HG02970 (cell line): ENCODE measurements around the gene ZNF555.
"Not testable (repeated sequence)": the region's sequence is repeated elsewhere in the genome, so short reads cannot be mapped to it uniquely, and the experiment has no call there.

Source experiments
- ATAC-seq: cut with Tn5 transposase; IDR thresholded peaks from one replicate; pipeline ENCODE4 v1.9.1; 2021; ENCODE audit warnings: mild to moderate bottlenecking, moderate library complexity, moderate number of reproducible peaks; ENCODE audit not compliant: unreplicated experiment, low FRiP score

ZNF555 gene

DNA sequence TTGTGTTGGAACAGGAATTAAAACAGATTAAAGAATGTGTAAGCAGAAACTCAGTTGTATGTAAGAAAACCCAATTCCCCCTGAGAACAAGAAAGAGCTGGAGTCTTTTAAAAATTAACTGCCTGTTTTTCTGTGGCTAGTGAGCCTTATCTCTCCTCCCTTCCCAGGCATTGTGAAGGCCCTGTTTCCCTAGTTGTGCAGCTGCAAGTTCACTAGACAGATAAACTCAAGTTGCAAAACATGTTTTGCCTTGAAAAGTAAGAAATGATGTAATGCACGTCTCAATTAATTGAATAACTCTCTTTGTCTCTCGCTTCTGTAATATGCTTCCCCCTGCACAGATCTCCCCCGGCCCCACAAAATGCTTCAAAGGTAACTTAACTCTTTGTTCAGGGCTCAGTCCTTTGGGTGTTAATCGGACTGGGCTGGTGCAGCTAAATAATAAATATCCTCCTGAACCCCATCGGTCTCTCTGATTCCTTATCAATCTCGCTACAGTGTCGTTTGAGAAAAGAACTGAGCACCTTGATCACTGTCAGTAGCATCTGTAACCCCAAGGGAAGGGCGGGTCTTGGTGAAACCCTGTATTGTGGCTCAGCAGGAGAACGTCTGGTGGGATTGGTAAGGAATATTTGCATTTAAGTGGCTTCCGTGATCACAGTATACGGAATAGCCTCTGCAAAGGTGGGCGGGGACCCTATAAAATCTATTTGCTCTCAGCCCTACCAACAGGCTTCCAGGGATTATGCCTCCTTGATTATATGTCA lies 24.2 kb downstream of the ZNF555 start:
- ATAC-seq = no peak

DNA sequence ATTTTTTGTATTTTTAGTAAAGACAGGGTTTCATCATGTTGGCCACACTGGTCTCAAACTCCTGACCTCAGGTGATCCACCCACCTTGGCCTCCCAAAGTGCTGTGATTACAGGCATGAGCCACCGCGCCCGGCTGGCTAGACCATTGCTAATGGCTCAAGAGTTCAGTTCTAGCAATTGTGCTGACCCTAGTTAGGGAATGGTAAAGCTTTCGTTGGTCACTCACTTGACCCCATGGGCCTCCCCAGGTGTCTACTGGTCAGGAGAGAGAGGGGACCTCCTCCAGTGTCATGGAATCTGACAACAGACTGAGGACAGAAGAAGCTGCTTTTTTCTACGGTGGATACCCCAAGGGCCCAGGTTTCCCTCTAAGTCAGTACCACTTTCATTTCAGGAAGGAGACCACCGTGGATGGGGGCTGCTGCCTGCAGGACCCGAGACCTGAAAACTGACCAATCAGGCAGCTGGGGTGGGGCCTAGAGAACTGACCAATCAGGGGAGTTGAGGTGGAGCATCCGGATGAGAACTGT lies 25.3 kb downstream of the ZNF555 start:
- no peak for ATAC-seq

DNA sequence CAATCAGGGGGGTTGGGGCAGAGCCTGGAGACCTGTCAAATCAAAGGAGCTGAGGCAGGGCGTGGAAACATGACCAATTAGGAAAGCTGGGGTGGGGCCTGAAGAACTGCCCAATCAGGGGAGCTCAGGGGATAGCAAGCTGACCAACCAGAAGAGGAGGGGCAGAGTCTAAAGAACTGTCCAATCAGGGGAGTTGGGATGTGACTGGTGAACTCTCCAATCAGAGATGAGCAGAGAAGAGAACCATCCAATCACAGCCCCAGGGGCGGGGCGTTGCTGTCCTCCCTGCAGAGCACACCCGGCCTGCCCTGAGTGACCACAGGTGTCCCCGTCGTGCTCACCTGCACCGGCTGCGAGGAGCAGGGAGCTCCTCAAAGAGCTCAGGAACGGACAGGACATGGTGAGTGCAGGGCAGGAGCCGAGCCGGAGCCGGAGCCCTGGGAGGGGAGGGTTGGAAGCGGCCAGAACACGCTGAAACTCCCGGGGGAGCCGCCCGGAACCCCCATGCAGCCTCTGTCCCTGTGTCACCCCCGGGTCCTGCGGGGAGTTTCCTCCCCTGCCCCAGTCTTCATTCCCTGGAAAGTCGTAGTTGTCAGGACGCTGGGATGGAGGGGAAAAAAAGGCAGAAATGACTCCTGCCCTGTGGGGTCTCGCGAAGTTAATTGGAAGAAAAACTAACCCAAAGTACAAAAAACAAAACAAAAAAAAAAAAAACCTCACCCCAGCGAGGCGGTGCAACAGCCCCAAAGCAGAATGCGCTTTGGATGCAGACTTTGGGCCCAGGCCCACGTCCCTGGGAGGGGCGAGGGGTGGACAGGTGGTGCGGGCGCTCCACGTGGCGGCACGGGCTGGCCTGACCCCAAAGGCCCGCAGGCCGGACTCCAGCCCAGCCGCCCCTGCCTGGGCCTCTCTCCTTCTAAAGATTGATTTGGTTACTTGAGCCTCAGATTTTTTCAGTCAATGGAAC lies 26.0 kb downstream of the ZNF555 start, which contains the start of gene ZNF556:
ZNF556 (plus strand) TSS at position 311 of the 967 bp plus-strand sequence; CDS start at position 398, 87 bp downstream.
- no peak for ATAC-seq

DNA sequence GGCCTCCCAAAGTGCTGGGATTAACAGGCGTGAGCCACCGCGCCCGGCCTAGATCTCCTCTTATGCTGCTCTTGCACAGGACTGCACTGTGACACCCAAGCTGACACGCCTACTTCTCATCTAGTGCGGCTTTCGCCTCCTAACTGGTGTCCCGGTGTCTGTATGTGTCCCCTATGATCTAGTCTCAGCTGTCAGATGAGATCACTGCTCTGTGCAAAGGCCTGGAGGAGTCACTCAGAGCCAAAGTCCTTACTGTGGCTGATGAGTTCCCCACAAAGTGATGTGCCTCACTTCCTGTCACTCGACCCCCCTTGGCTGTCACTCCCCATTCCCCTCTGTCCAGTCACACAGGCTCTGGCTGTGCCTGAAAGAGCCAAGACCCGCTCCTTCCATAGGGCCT lies 28.3 kb downstream of the ZNF555 start:
- no peak for ATAC-seq

DNA sequence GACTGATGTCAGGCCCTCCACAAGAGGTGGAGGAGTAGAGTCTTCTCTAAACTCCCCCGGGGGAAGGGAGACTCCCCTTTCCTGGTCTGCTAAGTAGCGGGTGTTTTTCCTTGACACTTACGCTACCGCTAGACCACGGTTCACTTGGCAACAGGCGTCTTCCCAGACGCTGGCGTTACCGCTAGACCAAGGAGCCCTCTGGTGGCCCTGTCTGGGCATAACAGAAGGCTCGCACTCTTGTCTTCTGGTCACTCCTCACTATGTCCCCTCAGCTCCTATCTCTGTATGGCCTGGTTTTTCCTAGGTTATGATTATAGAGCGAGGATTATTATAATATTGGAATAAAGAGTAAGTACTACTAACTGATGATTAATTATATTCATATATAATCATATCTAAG lies 30.9 kb downstream of the ZNF555 start:
- ATAC-seq = not testable (repeated sequence)

DNA sequence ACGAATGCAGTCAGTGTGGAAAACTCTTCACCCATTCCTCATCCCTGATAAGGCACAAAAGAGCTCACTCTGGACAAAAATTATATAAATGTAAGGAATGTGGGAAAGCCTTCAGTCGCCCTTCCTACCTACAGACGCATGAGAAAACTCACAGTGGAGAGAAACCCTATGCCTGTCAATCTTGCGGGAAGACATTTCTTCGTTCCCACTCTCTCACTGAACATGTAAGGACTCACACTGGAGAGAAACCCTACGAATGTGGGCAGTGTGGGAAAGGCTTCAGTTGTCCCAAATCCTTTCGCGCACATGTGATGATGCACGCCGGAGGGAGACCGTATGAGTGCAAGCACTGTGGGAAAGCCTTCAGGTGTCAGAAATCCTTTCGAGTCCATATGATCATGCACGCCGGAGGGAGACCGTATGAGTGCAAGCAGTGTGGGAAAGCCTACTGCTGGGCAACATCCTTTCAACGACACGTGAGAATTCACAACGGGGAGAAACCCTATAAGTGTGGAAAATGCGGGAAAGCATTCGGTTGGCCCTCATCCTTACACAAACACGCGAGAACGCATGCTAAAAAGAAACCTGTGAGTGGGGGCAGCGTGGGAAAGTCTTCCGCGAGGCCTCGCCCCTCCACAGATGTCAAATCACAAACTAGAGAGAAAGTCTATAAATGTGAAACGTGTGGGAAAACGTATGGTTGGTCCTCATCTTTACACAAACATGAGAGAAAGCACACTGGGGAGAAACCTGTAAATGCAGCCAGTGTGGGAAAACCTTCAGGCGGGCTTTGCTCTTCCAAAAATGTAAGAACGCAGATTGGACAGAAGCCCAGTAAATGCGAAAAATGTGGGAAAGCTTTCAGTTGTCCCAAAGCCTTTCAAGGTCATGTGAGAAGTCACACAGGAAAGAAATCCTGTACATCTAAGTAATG lies 36.4 kb downstream of the ZNF555 start:
- ATAC-seq = no peak

DNA sequence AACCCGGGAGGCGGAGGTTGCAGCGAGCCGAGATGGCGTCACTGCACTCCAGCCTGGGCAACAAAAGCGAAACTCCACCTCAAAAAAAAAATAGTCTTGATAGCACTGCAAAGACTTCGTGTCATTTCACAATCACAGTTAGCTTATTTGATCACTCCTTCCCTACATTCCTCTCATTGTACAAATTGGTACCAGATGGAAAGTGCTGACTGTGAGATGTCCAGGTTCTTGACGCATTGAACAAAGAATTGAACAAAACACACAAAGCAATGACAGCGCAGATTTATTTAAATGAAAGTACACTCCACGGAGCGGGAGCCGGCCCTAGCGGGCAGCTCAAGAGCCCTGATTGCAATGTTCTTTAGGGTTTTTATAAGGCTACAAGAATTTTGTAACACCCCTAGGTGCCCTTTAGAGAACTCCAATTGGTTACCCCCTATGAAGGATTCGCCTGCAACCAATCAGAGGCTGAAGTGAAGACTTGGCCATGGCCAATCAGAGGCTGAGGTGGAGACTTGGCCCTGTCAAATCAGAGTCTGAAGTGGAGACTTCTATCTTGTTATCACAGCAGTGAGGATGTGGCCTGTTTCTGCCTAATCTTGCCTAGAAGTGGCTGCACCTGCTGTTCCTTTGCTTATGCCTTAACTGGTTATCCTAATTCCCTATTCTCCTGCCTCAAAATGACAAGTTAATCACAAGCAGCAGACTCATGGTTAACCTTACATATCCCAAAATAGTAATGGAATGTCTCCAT lies 42.6 kb downstream of the ZNF555 start:
- no peak for ATAC-seq

DNA sequence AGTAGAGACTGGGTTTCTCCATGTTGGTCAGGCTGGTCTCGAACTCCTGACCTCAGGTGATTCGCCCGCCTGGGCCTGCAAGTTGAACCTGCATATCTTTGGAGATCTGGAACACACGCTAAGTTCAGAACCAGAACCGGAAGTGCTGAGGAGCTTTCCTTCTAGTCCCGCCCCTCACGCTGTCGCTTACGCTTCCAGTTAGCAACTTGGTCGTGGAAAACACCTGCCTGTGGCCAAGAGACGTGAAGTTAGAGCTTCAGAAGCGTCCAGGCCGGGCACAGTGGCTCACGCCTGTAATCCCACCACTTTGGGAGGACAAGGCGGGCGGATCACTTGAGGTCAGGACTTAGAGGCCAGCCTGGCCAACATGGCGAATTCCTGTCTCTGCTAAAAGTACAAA lies 44.5 kb downstream of the ZNF555 start:
- ATAC-seq = no peak

DNA sequence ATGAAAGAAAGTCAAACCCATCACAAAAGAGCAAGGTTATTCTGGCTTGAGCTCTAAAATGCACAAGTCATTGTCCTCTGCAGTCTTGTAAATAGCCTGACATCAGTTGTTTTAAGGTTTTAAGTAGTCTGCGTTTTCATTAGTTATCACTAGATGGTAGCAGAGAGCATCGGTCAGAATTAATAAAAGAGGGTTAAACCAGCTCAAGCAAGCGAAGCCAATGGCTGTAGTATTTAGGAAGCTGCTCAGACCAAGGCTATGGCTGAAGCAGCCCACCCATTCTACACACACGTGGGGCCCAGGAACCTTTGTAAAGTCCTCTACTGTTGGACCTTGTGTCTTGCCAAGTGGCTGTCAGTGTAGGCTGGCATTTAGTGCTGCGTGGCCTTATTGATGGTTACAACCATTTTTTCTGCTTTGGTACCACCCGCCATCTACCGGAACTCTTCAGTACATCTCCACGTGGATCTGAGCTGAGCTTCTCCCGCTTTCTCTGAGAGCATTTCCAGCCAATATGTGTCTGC lies 46.2 kb downstream of the ZNF555 start:
- no peak for ATAC-seq

DNA sequence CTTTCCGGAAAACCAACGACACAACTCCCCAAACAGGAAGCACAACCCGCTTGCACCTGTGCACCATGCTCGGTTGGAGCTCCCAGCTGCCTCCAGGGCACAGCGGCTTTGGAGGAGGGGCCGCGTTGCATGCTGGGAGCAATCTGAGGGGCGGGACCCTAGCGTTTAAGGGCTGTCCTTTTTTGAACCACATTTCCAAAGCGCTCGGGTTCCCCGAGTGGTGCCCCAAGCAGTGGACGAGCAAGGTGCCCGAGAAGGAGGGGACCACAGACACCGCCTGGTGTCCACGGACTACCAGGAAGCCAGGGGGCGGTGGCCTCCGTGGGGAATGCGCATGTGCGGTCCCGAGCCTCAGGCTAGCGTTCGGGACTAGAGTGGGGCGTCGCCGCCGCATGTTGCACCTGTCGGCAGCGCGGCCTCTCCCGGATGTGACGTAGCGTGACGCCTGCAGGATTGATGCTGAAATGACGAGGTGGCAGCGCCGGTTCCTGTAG lies 47.5 kb downstream of the ZNF555 start:
- ATAC-seq = no peak

DNA sequence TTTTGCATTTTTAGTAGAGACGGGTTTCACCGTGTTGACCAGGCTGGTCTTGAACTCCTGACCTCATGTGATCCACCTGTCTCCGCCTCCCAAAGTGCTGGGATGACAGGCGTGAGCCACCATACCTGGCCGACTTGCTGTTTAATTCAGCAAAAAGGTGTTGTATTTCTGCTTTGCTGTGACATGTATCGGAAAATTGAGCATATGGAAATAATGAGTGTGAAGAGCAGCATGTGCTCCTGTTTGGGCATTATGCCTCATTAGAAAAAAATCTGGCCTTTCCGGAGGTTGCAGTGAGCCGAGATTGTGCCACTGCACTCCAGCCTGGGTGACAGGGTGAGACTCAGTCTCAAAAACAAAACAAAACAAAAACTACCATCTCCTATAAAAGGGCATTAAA lies 49.3 kb downstream of the ZNF555 start:
- not testable (repeated sequence) for ATAC-seq

DNA sequence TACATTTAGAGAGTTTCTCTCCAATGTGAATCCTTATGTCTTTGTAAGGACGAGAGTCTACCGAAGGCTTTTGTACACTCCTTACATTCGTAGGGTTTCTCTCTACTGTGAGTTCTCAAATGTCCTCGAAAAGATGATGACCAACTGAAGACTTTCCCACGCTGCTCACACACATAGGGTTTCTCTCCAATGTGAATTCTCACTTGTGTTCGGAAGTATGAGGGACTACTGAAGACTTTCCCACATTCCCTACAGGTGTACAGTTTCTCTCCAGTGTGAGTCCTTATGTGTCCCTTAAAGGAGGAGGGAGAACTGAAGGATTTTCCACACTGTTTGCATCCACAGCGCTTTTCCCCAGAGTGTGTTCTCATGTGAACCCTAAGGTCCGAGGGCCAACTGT lies 55.4 kb downstream of the ZNF555 start:
- no peak for ATAC-seq

DNA sequence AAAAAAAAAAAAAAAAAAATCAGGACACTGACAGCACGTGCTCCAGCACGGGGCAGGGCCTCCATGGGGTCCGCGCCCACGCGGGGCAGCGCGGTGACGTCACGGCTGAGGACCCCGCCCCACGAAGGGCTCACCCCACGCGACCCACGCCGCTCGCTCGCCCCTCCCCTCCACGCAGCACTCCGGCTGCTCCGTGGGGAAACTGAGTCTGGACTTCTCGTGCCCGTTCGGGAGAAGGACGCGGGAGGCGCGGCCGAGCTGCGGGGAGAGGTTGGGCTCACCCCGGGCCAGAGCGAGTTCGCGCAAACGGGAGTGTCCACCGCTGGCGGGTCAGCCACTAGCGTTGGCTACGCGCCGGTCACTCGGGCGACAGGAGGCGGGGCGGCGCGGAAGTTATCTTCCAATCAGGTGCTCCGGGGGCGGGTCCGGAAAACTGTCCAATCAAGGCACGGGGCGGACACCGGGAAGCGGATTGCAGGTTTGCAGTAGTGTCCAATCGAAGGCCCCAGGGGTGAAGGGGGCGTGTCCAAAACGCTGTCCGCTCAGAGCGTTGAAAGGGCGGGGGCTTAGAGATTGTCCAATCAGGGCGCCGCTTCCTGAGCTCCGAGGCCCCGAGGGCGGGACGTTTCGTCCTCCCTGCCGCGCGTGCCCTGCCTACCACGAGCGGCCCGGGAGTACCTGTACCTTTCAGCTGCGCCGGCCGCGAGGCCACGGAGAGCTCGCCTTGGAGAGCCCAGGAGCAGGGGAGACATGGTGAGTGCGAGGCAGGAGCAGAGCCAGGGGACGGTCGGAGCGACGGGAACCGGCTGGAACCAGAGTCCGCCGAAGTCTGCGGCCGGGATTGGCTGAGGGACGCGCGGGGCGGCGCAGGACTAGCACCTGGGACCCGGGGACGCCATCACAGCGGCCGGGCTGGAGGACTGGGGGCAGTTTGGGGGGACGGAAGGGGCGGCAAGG lies 59.3 kb downstream of the ZNF555 start, which contains the start of gene ZNF57:
ZNF57 (plus strand) TSS at position 633 of the 957 bp plus-strand sequence; CDS start at position 751, 118 bp downstream.
- ATAC-seq = peak; percentile 96

DNA sequence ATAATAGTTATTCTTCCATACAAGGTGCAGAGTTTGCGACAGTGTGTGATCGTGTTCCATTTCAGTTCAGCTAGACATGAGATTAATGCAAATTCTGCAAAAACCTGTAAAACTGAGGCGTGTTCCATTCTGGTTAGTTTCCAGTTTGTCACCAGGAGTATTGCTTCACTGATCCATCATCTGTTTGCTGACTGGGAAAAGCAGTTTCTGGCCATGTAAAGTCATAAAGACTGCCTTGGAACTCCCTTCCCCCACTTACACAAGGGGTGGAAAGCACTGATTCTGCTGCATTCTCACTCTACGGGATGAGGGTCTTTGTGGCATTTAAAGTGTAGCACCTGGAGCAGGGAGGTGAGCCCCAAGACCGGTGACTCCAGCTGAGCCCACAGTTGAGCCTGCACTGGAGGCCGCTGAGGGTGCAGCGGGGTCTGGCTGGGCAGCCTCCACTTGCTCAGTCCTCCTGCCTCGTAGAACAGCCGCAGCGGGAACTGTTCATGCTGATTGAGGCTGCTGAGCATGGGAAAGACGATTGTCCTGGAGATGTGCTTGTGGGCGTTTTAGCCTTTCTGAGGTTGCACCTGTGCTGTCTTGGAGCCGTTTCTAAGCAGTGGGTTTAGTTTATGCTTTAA lies 61.4 kb downstream of the ZNF555 start:
- ATAC-seq = no peak

DNA sequence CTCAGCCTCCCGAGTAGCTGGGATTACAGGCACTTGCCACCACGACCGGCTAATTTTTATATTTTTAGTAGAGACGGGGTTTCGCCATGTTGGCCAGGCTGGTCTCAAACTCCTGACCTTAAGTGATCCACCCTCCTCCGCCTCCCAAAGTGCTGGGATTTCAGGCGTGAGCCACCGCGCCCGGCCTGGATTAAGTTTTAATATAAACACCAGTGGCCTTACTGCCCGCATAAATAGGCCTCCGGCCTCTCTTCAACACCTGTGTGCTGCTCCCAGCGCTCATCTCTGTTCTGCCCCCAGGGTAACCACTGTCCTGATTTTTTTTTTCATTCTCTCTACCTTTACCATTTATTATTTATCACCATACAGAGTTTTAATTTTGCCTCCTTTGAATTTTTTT lies 62.1 kb downstream of the ZNF555 start:
- not testable (repeated sequence) for ATAC-seq

DNA sequence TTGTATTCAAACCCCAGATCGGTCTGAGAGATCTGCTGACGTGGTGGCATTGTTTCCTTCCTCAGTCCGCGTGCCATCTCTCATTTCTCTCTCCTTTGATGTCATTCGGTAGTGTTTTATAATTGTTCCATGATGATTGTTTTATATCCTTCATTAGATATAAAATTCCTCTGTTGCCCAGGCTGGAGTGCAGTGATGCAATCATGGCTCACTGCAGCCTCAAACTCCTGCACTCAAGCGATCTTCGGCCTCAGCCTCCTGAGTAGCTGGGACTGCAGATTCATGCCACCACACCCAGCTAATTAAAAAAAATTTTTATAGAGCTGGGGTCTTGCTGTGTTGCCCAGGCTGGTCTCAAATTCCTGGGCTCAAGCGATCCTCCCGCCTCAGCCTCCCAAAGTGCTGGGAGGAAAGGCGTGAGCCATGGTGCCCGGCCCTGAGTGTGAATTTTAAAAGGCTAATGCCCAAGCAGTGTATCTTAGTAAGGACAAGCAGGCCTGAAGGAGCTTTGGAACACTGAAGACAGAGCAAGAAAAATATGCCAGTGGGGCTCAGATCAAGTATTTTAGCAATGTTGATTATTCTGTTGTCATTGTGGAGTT lies 64.7 kb downstream of the ZNF555 start:
- ATAC-seq = no peak
